Activated T-cell treated with anti-CD3 and anti-CD28 coated beads for 24 hours (primary cell): ENCODE results near the gene IRX4.

Source experiments
- DNase-seq: peaks from one replicate; pipeline ENCODE4 v3.0.0-alpha.2; 2020; ENCODE audit warnings: low read depth

The IRX4 gene

DNA sequence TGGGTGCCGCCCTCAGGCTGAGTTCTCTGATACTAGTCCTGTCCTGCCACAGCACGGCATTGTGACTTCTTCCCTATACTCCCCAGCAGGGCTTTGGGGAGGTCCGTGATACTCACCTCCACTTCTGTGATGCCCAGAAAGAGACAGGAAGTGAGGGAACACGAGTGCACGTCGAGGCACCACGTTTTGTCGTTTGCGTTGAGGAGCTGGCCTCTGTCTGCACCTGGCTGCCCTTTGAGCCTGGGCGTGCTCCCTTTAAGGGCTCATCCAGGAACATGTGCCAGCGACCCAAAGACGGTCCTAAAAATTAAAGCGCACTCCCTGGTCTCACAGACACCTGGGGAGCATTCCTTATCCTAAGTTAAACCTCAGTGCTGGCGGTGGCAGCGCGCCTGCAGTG is 8.7 kb upstream of the IRX4 start:
- DNase-seq: no peak

DNA sequence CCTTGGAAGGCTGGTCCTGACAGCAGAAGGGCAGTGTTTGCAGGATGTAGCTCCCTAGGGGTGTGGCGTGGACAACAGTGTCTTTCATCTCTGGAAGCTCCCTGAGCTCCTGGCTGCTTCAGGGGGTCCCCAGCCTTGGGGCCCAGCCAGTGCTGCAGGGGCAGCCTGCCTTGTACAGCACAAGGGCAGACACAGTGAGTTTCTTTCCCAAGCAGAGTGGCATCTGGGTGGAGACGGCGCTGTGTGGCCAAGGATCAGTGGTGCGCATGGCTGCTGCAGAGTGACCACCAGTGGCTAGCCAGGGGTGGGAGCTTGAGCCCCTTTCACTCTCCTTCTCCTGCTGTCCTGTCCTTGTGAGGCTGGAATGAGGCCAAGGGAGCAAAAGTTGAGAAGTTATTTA is 7.6 kb upstream of the IRX4 start:
- DNase-seq: no peak

DNA sequence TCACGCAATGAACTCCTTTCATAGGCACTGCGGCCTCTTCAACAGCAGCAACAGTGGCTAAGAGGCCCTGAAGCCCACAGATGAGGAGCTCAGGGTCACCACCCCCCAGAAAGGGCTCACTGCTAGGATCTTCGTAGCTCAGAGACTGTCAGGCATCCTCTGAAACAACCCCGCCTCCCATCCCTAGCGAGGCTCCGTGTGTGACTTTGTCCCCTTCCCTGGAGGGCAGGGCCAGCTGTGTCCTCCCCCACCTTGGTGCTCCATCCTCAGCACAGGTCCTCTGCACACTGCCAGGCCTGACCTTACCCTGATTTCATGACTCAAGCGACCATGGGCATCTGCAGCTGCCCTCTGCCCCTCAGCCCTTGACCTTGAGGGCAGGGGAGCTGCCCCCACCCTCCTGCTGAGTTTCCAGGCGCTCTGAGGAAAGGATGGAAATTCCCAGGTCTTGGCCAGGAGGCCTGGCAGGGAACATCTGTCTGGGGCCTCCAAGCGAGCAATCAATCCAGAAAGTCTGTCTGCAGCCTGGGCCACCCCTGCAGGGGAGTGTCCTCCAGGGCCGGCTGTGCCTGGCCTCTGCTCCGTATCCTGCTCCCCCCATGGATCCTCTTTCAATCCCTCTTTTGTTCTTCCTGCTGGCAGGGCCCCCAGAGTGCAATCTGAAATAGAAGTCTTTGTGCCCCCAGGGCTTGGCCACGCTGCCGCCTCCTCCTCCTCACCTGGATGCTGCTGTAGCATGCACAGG is 6.8 kb upstream of the IRX4 start:
- DNase-seq: no peak

DNA sequence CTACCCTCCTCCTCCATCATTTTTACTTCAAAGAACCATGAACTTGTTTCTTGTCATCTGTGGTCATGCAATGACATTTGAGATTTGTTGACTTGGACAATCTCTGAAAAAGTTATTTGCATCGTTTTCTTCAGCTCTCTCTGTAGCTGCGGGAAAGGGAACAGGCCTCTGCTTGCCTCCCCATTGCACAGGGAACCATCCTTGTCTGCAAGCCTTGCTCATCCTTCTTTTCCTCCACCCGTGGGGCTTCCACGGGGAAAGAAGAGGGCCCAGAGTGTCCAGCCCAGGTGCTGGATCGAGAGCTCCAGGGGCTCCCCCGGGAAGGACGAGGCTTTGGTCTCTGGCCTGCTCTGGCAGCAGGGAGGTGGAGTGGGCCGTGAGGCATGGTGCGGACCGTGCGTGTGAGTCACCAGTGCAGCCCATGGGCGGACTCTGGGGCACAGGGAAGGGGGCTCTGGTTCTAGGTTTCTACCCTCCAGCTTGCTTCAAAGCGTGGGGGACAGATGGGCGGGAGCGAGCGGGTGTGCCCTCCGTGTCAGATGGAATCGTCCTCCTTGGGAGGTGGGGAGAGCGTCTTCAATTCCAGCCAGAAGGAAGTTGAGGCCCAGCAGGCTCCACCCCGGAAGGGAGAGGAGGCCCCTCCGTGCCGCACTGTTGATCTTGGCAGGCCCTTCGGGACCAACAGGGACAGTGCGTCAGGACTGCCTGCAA is 6.0 kb upstream of the IRX4 start:
- no peak for DNase-seq

DNA sequence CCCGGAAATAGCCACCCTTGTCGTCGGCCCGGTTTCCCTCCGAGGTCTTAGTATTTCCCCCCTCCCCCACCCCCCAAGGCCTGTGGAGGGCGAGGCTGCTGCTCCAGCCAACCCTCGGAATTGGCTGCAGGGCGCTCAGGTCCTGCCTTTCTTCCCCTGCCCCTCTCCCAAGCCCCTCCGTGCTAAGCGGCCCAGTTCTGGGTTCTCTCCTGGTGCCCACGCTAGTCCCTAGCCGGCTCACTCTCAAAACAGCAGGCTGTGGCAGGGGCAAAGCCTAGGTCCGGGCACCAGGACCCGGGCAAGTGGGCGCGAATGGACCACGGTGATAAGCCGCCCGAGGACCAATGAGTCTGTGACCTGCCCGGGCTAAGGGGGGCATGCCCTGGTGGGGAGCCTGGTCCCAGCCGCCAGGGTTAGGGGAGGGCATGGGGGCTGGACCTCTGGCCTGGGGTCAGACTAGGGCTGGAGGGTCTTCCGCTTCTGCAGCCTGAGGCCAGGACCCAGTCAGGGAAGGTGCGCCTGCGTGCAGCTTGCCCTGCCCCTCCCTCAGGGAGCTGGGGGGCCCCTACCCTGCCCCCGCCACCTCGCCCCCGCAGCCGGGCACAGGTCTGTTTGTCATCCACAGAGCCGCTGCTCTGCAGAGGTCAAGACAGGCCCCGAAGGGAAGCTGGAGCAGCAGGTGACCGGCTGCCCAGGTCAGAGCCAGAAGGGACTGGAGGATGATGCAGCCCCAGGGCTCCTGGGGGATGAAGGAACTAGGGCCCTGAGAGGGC is 5.0 kb upstream of the IRX4 start:
- DNase-seq: no peak

DNA sequence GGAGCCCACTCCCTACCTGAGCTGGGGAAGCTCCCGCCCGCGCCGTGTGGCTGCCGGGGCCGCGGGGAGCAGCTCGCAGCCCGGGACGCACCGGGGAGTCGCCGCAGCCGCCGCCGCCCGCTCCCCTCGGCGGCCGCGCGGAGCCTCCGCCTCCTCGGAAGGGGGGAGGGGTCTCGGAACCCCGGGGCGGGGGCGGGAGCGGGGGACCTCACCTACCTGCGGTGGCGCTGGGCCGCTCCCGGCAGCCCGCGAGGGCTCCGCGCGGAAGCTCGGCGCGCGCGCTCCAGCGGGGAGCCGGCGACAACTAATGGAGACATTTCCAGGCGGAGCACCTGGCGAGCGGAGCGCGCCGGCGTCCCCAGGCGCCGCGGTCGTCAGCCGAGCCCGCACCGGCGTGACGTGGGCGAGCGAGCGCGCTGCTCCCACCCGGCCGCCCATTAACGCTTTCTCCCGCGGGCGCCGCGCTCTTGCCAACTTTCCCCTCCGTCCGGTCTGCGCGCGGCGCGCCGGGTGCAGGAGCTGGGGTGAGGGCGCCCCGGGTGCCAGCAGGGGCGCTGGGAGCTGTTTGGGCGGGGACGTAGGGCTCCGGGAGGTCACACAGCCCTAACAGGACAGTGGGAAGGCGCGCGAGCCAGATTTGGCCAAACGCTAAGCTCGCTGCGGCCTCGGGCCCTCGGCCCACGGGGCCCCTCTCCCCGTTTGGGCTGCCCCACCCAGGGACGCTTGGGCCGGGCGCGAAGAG is 4.3 kb upstream of the IRX4 start:
- no peak for DNase-seq

DNA sequence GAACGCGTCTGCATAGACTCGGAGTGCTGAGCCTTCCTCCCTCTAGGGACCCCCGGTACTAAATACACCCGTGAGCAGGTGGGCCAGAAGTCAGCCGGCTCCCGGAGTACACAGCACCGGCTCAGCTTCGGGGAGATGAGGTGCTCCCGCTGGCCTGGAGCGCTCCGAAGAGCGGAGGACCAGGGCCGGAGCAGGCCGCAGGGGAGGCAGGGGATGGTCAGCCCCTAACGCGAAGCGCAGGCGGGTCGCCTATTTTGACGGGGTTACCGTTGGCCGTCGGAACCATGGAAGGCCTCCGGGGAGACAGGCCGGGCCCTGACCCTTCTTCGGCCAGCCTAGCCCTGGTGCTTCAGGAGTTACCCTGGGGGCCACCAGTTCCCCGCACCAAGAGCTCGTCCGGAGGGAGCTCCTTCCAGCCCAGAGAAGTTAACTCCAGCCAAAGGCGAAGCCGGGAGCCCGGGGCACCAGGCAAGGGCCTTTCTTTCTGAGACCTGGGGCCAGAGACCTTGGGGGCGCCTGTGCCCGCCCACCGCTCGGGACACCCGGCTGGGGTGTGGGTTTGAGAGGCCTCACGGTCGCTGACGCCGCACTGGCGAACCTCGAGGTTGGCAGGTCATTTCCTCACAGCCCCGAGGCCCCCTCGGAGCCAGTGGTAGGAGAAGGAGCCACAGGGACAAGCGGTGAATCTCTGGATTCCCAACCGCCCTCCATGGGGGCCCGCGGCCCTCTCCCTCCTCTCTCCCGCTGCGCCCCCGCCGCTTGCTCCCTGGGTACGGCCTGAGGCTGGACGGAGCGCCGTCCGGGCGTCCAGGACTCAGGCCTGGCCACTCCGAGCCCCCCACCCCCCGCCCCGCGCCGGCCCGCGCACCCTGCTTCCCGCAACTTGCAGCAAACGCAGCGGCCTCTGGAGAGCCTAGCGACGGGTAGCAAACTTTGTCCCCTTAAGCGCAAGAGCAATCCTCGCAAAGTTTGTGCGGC is 3.4 kb upstream of the IRX4 start:
- DNase-seq: no peak

DNA sequence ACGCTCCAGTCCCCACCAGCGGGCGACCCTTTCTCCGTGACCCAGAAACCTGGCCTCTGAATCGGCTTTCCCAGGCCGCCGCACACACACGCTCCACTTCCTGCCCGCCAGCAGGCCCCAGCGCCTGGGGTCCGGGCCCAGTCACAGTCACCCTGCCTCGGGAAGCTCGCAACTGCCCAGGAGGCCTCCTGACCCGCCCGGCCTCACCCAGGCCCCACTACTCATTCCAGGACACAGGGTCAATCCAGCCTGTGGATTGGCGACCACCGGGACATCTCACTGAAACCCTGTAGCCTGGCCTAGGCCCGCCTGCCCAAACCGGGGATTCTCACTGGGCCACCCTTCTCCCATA is 2.7 kb upstream of the IRX4 start:
- no peak for DNase-seq

DNA sequence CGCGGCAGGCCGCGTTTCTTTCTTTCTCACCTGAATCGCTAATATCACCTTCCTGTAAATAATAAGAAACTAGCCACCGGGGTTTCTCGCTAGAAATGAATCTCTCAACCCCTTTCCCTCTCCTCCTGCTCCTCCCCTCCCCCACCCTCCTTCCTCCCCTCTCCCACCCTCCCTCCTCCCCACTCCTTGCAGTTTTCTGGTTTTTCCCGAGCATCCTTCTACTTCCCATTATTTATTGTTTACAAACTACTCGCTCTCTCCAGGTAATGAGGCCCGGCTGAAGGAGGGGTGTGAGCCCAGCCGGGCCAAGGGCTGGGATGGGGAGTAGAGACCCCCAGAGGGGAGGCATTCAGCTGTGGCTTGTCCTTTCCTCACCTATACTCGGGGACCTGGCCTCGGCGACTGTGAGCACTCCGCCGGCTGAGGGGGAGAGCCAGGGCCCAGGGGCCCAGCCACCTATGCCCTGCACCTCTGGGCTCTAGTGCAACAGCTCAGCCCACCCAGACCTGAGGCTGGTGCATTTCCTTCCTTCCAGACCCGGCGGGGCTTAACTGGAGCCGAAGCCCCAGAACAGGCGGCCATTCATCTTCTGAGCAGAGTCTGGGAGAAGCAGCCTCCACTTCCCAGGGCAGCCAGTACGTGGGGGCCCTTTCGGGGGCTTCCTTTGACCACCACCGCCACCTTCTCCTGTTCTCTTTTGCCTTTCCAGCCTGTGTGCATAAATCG is 2.1 kb upstream of the IRX4 start:
- DNase-seq: no peak

DNA sequence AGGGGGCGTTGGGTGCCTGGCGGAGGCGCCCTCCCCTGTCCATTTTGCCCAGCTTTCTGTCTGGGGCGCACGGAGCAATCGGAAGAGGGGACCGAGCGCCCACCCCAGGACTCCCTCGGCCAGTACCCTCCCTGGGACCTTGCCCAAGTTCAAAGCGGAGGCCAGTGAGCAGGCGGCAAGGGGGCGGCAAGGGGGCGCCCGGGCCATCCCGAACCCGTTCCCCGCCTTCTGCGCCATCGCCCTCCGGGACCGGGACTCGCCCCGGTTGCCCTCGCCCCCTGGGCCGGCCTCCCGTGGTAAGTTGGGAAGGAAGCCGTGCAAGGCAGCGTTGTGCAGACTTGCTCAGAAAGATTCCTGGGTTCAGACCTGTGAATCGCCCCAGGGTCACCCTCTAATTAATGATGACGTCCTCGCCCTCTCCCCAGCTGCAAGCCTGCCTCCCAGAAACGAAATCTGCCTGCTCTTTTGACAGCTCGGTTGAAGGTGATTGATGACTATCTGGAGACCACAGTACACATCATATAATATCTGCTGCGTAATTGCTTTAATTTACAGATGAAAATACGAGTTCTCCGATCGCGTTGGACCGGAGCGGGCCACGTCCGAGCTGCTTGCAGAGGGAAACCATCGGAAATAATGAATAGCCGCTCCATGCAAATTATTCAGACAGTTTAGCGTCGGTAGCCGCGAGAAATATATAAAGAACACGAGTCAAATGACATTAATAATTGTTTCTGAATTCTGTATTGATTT is 1.4 kb upstream of the IRX4 start:
- no peak for DNase-seq

DNA sequence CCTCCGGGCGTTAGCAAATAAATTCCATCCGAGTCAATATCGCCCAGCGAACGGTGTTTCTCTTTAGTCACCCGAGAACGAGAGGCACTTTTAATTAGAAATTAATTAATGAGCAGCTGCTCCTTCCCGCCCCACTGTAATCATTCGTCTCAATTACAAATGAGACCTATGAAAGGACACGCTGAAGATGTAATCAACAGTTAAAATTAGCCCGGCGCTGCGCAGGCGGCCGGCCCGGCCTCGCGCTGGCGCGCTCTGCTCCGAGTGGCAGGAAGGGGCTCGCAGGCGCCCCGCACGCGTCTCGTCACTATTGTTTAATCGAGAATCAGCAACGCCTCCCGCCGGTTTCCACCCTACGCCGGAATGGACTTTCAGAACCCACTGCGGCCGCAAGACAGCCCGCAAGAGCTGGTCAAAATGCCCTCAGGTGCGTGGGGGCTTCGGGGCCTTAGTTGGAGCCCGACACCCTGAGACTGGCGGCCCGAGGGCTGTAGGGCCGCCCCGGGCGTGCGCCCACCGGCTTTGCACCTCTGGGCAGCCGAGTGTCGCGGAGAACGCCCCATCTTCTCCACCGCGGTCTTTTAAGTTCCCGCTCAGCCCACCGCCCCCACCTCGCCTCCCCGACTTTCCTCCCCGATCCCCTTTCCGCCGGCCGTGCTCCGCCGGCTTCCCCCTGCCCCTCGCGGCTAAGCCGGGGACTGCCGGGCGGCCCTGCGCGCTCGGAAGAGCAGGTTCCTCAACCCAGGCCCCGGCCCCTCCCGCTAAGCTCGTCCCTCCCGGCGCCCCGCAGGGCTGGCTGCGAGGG is 597 bp upstream of the IRX4 start:
- no peak for DNase-seq

DNA sequence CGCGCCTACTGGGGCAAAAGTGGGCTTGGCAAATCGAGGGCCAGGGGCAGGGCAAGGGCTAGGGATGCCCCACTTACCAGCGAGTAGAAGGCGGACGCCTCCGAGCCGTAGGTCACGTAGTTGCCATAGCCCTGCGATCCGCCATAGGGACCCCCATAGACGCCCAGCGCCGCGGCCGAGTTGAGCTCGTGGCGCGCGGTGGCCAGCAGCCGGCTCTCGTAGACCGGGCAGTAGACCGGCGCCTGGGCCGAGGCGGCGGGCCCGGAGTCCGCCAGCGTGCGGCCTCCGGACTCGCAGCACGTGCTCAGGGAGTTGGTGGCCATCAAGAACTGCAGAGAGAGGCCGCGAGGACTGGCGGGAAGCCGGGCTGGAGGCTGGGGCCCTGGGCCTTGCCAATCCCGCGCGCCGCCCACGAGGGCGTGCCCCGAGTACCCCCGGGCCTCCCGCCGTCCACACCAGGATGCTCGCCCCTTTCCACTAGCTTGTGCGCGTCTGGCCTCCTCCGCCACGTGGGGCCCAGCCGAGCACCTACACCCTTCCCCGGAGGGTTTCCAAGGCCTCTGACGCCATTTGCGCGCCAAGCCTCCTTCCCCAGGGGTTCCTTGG is 891 bp downstream of the IRX4 start:
- no peak for DNase-seq

DNA sequence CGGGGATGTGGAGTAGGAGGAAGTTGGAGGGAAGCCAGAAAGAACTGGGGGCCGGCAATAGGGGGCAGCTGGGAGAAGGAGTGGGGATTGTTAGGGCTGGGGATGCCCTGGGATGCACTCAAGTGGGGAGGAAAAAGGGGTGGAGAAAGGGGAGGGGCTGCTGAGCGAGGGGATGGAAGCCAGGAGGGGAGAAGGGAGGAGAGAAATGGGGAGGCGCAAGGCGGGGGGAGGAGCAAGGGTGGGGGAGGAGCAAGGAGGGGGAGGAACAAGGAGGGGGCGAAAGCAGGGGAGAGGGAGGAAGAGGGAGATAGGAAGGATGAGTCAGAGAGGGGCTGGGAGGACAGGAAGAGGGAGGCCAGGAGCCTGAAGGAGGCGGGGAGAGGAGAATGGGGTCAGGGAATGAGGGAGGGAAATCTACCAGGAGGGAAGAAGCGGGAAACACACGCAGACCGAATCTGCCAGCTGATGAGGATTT is 1.6 kb downstream of the IRX4 start:
- DNase-seq: no peak

DNA sequence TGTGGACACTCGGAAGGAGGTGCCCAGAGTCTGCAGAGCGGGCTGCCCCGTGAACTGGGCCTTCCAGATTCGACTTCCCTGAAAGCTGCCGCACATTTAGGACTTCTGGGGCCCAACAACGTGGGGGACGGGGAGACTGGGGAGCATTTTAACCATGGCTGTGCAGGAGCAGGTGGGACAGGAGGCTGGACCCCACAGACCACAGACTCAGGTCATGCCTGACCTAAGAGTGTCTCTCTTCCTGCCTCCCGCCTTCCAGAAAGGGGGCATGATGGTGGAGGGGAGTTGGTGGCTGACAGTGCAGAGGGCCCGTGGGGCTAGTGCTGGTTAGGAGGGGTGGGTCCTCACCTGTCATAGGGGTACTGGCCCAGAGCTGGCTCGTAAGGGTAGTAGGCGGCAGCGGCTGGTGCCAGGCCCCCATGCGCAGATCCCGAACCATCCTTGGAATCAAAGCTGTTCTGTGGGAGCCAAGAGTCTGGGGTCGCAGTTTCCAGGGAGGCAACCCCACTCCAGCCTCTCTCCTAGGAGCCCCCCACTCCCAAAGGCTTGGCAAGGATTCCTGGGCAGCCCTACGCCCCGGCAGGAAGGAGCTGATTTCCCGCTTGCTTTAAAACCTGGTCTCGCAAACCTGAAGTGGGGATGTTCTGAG is 2.2 kb downstream of the IRX4 start:
- DNase-seq: no peak

DNA sequence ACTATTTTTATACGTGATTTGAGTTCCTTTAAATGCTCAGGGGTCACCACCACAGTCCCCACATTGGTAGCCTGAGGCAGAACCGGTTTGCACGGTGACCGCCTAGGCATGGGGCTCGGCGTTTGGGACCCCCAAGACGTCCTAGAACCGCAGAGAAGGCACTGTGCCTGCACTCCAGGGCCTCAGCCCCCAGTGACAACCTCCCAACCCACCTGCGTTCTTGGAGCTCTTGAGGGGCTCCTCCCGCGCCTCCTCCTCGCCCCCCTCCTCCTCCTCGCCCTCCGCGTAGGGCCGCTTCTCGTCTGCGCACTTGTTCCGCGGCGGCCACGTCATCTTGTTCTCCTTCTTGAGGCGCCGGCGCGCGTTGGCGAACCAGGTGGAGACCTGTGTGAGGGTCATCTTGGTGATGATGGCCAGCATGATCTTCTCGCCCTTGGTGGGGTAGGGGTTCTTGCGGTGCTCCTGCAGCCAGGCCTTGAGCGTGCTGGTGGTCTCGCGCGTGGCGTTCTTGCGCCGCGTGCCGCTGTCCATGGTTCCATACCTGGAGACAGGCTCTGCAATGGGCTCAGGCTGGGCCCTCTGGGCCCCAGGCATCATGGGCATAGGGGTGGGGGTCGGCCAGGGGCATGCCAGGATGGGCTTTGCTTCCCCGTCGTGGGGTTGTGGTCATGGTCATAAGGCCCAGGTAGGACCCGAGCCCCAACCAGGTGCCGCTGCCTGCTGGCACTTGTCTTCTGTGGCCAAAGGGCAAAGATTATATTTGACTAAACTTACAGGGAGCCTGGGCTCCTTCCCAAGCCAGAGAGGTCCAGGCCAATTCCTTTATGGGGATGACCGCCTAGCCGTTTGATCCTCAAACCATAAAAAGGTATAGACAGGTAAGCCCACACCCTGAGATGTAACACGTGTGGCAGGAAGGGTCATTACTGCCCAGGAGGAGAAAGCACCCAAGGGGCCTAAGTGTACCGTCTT is 3.1 kb downstream of the IRX4 start:
- DNase-seq: no peak

DNA sequence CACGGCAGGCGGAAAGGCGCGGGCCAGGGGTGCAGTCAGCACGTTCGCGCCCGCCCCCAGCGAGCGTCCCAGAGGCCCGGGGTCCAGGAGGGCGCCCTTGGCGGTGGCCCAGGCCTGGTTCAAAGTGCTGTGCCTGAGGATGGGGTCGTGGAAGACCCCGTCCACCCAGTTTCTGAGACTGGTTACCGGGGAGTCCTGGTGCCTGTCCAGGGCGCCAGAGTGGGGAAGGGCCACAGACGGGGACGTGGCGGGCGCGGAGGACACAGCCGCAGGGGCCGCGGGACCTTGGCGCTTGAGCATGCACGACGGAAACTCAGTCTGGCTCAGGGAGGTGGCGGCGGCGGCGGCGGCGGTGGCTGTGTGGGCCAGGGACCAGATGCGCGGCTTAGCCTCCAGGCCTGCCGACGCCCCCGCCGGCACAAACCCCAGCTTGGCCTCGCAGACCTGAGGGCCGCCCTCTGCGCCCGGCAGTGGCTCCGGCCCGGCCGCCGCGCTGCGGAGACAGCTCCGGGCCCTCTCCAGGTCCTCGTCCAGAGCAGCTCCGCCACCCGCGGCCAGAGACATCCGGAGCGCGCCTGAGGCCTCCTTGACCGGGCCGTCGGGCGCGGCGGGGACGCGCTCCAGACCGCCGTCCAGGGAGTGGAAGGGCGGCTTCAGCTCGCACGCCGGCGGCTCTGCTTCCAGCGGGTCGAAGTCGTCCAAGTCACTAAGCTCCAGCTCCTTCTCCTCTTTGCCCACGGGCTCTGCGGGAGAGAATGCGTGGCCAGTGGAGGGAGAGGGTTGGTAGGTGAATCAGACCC is 4.5 kb downstream of the IRX4 start:
- DNase-seq: no peak
